Mesenchymal stem cell (in vitro differentiated cells and primary cell): ENCODE measurements around the gene RBM20.

ENCODE experiments used
- DNase-seq: peaks from one replicate; pipeline ENCODE4 v3.0.0-alpha.2; 2013
- H2AFZ ChIP-seq: one replicate; pipeline ENCODE4 v1.6.1; 2013; ENCODE audit warnings: low read depth, mild to moderate bottlenecking, control low read depth, inconsistent platforms, low read length, moderate library complexity
- H2AK5ac ChIP-seq: 2 replicates; pipeline ENCODE4 v1.6.1; 2013; ENCODE audit warnings: low read length, moderate library complexity, mild to moderate bottlenecking, inconsistent platforms; ENCODE audit not compliant: severe bottlenecking
- H2BK120ac ChIP-seq: one replicate; pipeline ENCODE4 v1.6.1; 2013; ENCODE audit warnings: low read depth, mild to moderate bottlenecking, inconsistent platforms, low read length, moderate library complexity
- H2BK12ac ChIP-seq, 2 experiments: one replicate each; pipeline ENCODE4 v1.6.1; 2013; ENCODE audit warnings: inconsistent platforms in 2 of 2, low read length in 2 of 2, mild to moderate bottlenecking in 2 of 2, moderate library complexity in 2 of 2, control low read depth in 1 of 2
- H2BK15ac ChIP-seq: one replicate; pipeline ENCODE4 v1.6.1; 2013; ENCODE audit warnings: mild to moderate bottlenecking, low read depth, inconsistent platforms; ENCODE audit not compliant: poor library complexity, severe bottlenecking
- H2BK5ac ChIP-seq: 2 replicates; pipeline ENCODE4 v1.6.1; 2013; ENCODE audit warnings: low read depth, mild to moderate bottlenecking, low read length, control low read depth, inconsistent platforms; ENCODE audit not compliant: poor library complexity, severe bottlenecking
- H3K14ac ChIP-seq, 2 experiments: one replicate each; pipeline ENCODE4 v1.6.1; 2013; ENCODE audit warnings: inconsistent platforms in 2 of 2, low read length in 2 of 2, control low read depth in 1 of 2, mild to moderate bottlenecking in 1 of 2, moderate library complexity in 1 of 2
- H3K18ac ChIP-seq, 2 experiments: one replicate each; pipeline ENCODE4 v1.6.1; 2013; ENCODE audit warnings: inconsistent platforms in 2 of 2, low read length in 2 of 2, control low read depth in 1 of 2, low read depth in 1 of 2, mild to moderate bottlenecking in 1 of 2
- H3K23ac ChIP-seq, 2 experiments: one replicate each; pipeline ENCODE4 v1.6.1; 2013; ENCODE audit warnings: inconsistent platforms in 2 of 2, low read length in 2 of 2, mild to moderate bottlenecking in 2 of 2, moderate library complexity in 2 of 2, control low read depth in 1 of 2
- H3K27ac ChIP-seq: 2 replicates; pipeline ENCODE4 v1.5.1; 2013; ENCODE audit warnings: mild to moderate bottlenecking, moderate library complexity, low read length, control low read depth, inconsistent platforms; ENCODE audit not compliant: poor library complexity, severe bottlenecking
- H3K27me3 ChIP-seq, 2 experiments: 2 replicates each; pipeline versions ENCODE4 v1.6.1 to v1.7.0; 2013; ENCODE audit warnings: low read length in 2 of 2, mild to moderate bottlenecking in 2 of 2, moderate library complexity in 2 of 2, control low read depth in 1 of 2, inconsistent platforms in 1 of 2; ENCODE audit not compliant: control insufficient read depth in 1 of 2, insufficient read depth in 1 of 2
- H3K36me3 ChIP-seq, 2 experiments: 2 replicates each; pipeline versions ENCODE4 v1.6.1 to v1.7.0; 2013; ENCODE audit warnings: low read length in 2 of 2, control low read depth in 1 of 2, inconsistent platforms in 1 of 2, low read depth in 1 of 2, mild to moderate bottlenecking in 1 of 2; ENCODE audit not compliant: insufficient read depth in 2 of 2, control insufficient read depth in 1 of 2
- H3K4ac ChIP-seq, 2 experiments: one replicate each; pipeline ENCODE4 v1.6.1; 2013; ENCODE audit warnings: inconsistent platforms in 2 of 2, low read length in 2 of 2, mild to moderate bottlenecking in 2 of 2, moderate library complexity in 2 of 2, control low read depth in 1 of 2, low read depth in 1 of 2
- H3K4me1 ChIP-seq: 2 replicates; pipeline ENCODE4 v1.6.1; 2013; ENCODE audit warnings: low read depth, low read length, control low read depth; ENCODE audit not compliant: control insufficient read depth, insufficient read depth
- H3K4me2 ChIP-seq: 2 replicates; pipeline ENCODE4 v1.6.1; 2013; ENCODE audit warnings: low read length, mild to moderate bottlenecking, inconsistent platforms; ENCODE audit not compliant: poor library complexity, severe bottlenecking
- H3K4me3 ChIP-seq, 2 experiments: 2 replicates each; pipeline versions ENCODE4 v1.5.1 to v1.7.0; 2013; ENCODE audit warnings: low read length in 2 of 2, mild to moderate bottlenecking in 2 of 2, control low read depth in 1 of 2, low read depth in 1 of 2; ENCODE audit not compliant: insufficient read depth in 1 of 2
- H3K79me1 ChIP-seq: replicated peaks from 2 replicates; pipeline ENCODE4 v1.6.1; 2013; ENCODE audit warnings: mild to moderate bottlenecking, control low read depth, low read length, inconsistent platforms; ENCODE audit not compliant: poor library complexity, severe bottlenecking
- H3K9ac ChIP-seq: 2 replicates; pipeline ENCODE4 v1.7.0; 2013; ENCODE audit warnings: mild to moderate bottlenecking, low read length, moderate library complexity
- H3K9me3 ChIP-seq: 2 replicates; pipeline ENCODE4 v1.7.0; 2013; ENCODE audit warnings: mild to moderate bottlenecking, low read length; ENCODE audit not compliant: control insufficient read depth
- H4K8ac ChIP-seq: one replicate; pipeline ENCODE4 v1.6.1; 2013; ENCODE audit warnings: inconsistent platforms, mild to moderate bottlenecking, low read length, moderate library complexity
- H4K91ac ChIP-seq: one replicate; pipeline ENCODE4 v1.6.1; 2013; ENCODE audit warnings: mild to moderate bottlenecking, low read length, inconsistent platforms
- WGBS: methylation state at CpG from one replicate; pipeline ENCODE4 v1.1.7; 2013; ENCODE audit warnings: mixed read lengths; 5-methylcytosine and 5-hydroxymethylcytosine counted together

The RBM20 gene

GRCh38 chr10:110876788-110877187 lies 232.7 kb downstream of the RBM20 start:
- no peaks in the 10 kb centered on the region for H3K27me3 ChIP-seq
- no peak overlapping the region for H3K23ac ChIP-seq
- no peak for DNase-seq
- no peak overlapping the region for H3K4me3 ChIP-seq
- H2BK12ac ChIP-seq: no peak overlapping the region
- H3K36me3 ChIP-seq: peaks cover 6 to 64% of the 10 kb centered on the region in 2 experiments
- H3K27ac ChIP-seq: no peak overlapping the region
- no peak overlapping the region for H3K14ac ChIP-seq
- WGBS: no CpG with 5 or more reads among the region's 1 CpG
- no peak overlapping the region for H2BK120ac ChIP-seq
- H4K8ac ChIP-seq: no peak overlapping the region
- H3K18ac ChIP-seq: no peak overlapping the region
- H4K91ac ChIP-seq: no peak overlapping the region
- peaks cover 2% of the 10 kb centered on the region for H3K4me1 ChIP-seq
- no peaks in the 10 kb centered on the region for H3K9me3 ChIP-seq
- H2AK5ac ChIP-seq: no peak overlapping the region
- no peak overlapping the region for H3K4me2 ChIP-seq
- H3K9ac ChIP-seq: no peak overlapping the region
- peaks cover 6% of the 10 kb centered on the region for H3K79me1 ChIP-seq
- no peak overlapping the region for H3K4ac ChIP-seq
- H2BK5ac ChIP-seq: no peak overlapping the region
- no peak overlapping the region for H2BK15ac ChIP-seq
- no peak overlapping the region for H2AFZ ChIP-seq

DNA sequence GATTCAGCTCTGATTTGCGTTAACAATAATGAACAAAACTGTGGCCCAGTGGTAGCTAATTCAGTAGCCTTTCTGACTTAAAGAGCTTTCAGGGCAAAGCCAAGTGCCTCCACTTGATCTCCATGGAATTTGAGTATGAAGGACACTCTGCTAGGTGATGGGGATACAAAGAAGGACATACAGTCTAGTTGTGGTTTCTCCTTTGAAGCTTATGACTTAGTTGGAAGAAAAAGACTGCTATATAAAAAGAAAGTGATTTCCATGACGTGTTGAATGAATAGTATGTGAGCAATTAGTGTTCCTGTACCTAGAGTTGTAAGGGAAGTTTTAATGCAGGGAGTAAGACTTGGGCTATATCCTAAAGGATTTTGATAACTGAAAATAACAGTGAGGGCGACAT lies 235.9 kb downstream of the RBM20 start:
- Histone ChIP-seq H3K18ac (no peak overlapping the region), H3K4me2 (no peak overlapping the region), H3K36me3 (peaks cover 6 to 96% of the 10 kb centered on the region in 2 experiments), H3K79me1 (peaks cover 6% of the 10 kb centered on the region), H3K27me3 (no peaks in the 10 kb centered on the region), H2AK5ac (no peak overlapping the region), H3K23ac (no peak overlapping the region), H4K8ac (no peak overlapping the region), H2BK120ac (no peak overlapping the region), H3K14ac (no peak overlapping the region), H2BK5ac (no peak overlapping the region), H2BK15ac (no peak overlapping the region), H4K91ac (no peak overlapping the region), H2BK12ac (no peak overlapping the region), H2AFZ (no peak overlapping the region), H3K9ac (no peak overlapping the region), H3K4ac (no peak overlapping the region), H3K27ac (no peak overlapping the region), H3K9me3 (no peaks in the 10 kb centered on the region), H3K4me3 (no peak overlapping the region), H3K4me1 (peaks cover 3% of the 10 kb centered on the region)
- WGBS: 91% methylated on average over 3 of the region's 3 CpGs
- no peak for DNase-seq

- Histone ChIP-seq H3K4me2 (no peak overlapping the region), H2AK5ac (no peak overlapping the region), H2AFZ (no peak overlapping the region), H3K27ac (no peak overlapping the region), H2BK120ac (no peak overlapping the region), H3K4me3 (no peak overlapping the region), H3K36me3 (peaks cover 6 to 99% of the 10 kb centered on the region in 2 experiments), H2BK12ac (no peak overlapping the region), H3K27me3 (no peaks in the 10 kb centered on the region), H3K14ac (no peak overlapping the region), H3K18ac (no peak overlapping the region), H4K8ac (no peak overlapping the region), H4K91ac (no peak overlapping the region), H3K4me1 (peaks cover 2% of the 10 kb centered on the region), H2BK5ac (no peak overlapping the region), H3K9ac (peak overlapping the region; percentile 28), H3K4ac (no peak overlapping the region), H3K79me1 (peaks cover 4% of the 10 kb centered on the region), H3K23ac (no peak overlapping the region), H2BK15ac (no peak overlapping the region), H3K9me3 (no peaks in the 10 kb centered on the region)
- 95% methylated on average over 9 of the region's 9 CpGs for WGBS
- DNase-seq: no peak
Measured at GRCh38 chr10:110881247-110881646, 237.1 kb downstream of the RBM20 start.

DNA sequence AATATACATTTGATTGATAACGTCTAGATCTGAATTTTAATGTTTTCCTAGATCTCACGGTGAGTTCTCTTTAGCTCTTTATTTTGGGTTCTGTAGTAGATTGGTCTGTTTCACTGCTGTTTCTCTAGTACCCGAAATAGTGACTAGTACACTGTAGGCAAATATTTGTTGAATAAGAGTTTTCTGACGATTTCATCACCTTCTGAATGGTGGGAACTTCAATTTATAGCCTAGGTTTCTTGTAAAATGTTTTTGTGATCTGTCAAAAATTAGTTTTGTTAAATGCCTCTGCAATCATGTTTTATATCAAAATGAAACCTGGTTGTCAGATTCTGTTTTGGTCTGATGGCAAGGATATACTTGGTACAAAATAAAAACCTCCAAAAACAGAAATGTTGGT lies 237.8 kb downstream of the RBM20 start:
- no peak overlapping the region for H2BK15ac ChIP-seq
- no peak overlapping the region for H3K4ac ChIP-seq
- H3K79me1 ChIP-seq: peaks cover 4% of the 10 kb centered on the region
- H3K36me3 ChIP-seq: peaks cover 6 to 99% of the 10 kb centered on the region in 2 experiments
- no peak overlapping the region for H3K14ac ChIP-seq
- no peaks in the 10 kb centered on the region for H3K27me3 ChIP-seq
- no peak for DNase-seq
- no peak overlapping the region for H3K4me2 ChIP-seq
- no peak overlapping the region for H2BK5ac ChIP-seq
- no peak overlapping the region for H4K8ac ChIP-seq
- H2BK12ac ChIP-seq: no peak overlapping the region
- H2BK120ac ChIP-seq: no peak overlapping the region
- no peaks in the 10 kb centered on the region for H3K9me3 ChIP-seq
- no peak overlapping the region for H3K18ac ChIP-seq
- H3K27ac ChIP-seq: no peak overlapping the region
- no peak overlapping the region for H4K91ac ChIP-seq
- H3K23ac ChIP-seq: no peak overlapping the region
- peak overlapping the region; percentile 28 for H3K9ac ChIP-seq
- peaks cover 2% of the 10 kb centered on the region for H3K4me1 ChIP-seq
- no peak overlapping the region for H2AFZ ChIP-seq
- H3K4me3 ChIP-seq: no peak overlapping the region
- H2AK5ac ChIP-seq: no peak overlapping the region
- WGBS: 98% methylated on average over 4 of the region's 4 CpGs
